Activated T-cell treated with anti-CD3 and anti-CD28 coated beads, Interleukin-2, amount 50 U/mL, for 48 hours (primary cell): ENCODE data around the gene OPTC.

Experiments used
- DNase-seq, 2 experiments: peaks; one replicate each; pipeline ENCODE4 v3.0.0-alpha.2; 2020

Gene OPTC

GRCh38 chr1:203518541-203518940 lies 24.6 kb downstream of the OPTC start:
- DNase-seq: no peak

- DNase-seq: no peak
Measured at GRCh38 chr1:203519053-203519840, 25.3 kb downstream of the OPTC start.

GRCh38 chr1:203519896-203520295 lies 25.9 kb downstream of the OPTC start:
- DNase-seq: no peak

GRCh38 chr1:203520315-203520714 lies 26.4 kb downstream of the OPTC start:
- no peak for DNase-seq

GRCh38 chr1:203521074-203521794 lies 27.3 kb downstream of the OPTC start:
- no peak for DNase-seq

- DNase-seq: no peak
Measured at GRCh38 chr1:203521812-203522211, 27.9 kb downstream of the OPTC start.

GRCh38 chr1:203522237-203522636 lies 28.3 kb downstream of the OPTC start:
- DNase-seq: no peak

GRCh38 chr1:203523667-203524066 lies 29.7 kb downstream of the OPTC start:
- no peak for DNase-seq

GRCh38 chr1:203524152-203524551 lies 30.2 kb downstream of the OPTC start:
- DNase-seq: no peak

GRCh38 chr1:203524824-203525223 lies 30.9 kb downstream of the OPTC start:
- DNase-seq: no peak

GRCh38 chr1:203525685-203526084 lies 31.7 kb downstream of the OPTC start:
- DNase-seq: no peak

GRCh38 chr1:203526130-203526529 lies 32.2 kb downstream of the OPTC start:
- DNase-seq: no peak

GRCh38 chr1:203526572-203526971 lies 32.6 kb downstream of the OPTC start:
- DNase-seq: no peak

- DNase-seq: no peak
Measured at GRCh38 chr1:203527013-203527412, 33.1 kb downstream of the OPTC start.

GRCh38 chr1:203528063-203528462 lies 34.1 kb downstream of the OPTC start:
- DNase-seq: no peak

GRCh38 chr1:203528976-203529835 lies 35.3 kb downstream of the OPTC start:
- no peak for DNase-seq

- no peak for DNase-seq
Measured at GRCh38 chr1:203531063-203531462, 37.1 kb downstream of the OPTC start.

GRCh38 chr1:203534012-203534411 lies 40.1 kb downstream of the OPTC start:
- no peak for DNase-seq

GRCh38 chr1:203534526-203534925 lies 40.6 kb downstream of the OPTC start:
- no peak for DNase-seq

- no peak for DNase-seq
Measured at GRCh38 chr1:203536575-203536974, 42.6 kb downstream of the OPTC start.

- no peak for DNase-seq
Measured at GRCh38 chr1:203536980-203537455, 43.1 kb downstream of the OPTC start.

- no peak for DNase-seq
Measured at GRCh38 chr1:203537806-203538464, 44.0 kb downstream of the OPTC start.

GRCh38 chr1:203538726-203539125 lies 44.8 kb downstream of the OPTC start:
- DNase-seq: no peak
